T-helper 1 cell treated with Interleukin-12 subunit alpha and Interleukin-12 subunit beta and Interleukin-4 antibody, amounts not matched to agents 30 ng/mL and 1 ng/mL, for 36 hours (primary cell): ENCODE results near the gene PRSS21. TPM values are rescaled to one million over a fixed set of nuclear protein-coding genes. Genes with fewer than 3 reads are reported as not detected.

ENCODE experiments used
- intact Hi-C: fragments of 100-400 bp; cut with micrococcal nuclease; formaldehyde crosslinking; loops from one replicate; pipeline ENCODE4 v1.15.1; 2024
- total RNA-seq: library from RNA; stranded (reverse); gene quantifications from 2 replicates; pipeline ENCODE4 v1.2.3, GENCODE V29; 2022

Gene PRSS21
- total RNA-seq, 1 donor from 2014 or later: 6.5 TPM

DNA sequence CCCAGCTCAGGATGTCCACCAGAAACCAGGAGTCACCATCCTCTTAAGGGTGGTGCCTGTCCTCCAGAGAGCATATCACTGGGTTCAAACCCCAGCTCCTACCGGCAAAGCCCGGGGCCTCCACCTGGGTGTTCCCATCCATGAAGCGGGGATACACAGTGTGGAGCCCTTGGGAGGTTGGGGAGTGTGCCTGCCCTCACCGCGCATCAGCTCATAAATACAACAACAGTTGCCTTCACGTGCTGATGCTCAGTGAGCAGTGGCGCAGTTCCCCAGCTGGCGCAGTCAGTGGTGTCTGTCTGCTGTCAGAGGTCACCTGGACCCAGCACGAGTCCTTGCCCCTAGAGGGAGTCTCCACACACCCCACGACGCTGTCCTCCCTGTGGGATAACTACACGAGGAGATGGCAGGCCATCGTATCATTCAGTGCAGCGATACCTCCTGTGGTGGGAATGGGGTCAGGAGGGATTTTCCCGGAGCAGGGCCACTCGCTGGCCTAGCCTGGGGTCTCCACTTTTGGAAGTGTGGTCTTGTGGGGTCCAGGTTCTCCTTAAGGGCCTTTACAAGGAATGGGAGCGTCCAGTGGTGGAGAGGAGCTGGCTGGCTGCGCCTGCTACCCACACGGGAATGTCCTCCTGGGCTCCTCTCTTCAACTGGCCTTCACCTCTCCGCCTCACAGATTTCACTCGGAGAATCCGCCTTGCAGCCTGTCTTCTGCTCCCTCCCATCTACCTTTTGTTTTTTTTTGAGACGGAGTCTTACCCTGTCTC lies 37.7 kb upstream of the PRSS21 start:
- intact Hi-C loops: loop anchor here (5.0 to 10.0 kb wide), 3 partner anchors 97 to 575 kb away; partner anchors contain the start of genes FLYWCH1, KCTD5 and MLST8

DNA sequence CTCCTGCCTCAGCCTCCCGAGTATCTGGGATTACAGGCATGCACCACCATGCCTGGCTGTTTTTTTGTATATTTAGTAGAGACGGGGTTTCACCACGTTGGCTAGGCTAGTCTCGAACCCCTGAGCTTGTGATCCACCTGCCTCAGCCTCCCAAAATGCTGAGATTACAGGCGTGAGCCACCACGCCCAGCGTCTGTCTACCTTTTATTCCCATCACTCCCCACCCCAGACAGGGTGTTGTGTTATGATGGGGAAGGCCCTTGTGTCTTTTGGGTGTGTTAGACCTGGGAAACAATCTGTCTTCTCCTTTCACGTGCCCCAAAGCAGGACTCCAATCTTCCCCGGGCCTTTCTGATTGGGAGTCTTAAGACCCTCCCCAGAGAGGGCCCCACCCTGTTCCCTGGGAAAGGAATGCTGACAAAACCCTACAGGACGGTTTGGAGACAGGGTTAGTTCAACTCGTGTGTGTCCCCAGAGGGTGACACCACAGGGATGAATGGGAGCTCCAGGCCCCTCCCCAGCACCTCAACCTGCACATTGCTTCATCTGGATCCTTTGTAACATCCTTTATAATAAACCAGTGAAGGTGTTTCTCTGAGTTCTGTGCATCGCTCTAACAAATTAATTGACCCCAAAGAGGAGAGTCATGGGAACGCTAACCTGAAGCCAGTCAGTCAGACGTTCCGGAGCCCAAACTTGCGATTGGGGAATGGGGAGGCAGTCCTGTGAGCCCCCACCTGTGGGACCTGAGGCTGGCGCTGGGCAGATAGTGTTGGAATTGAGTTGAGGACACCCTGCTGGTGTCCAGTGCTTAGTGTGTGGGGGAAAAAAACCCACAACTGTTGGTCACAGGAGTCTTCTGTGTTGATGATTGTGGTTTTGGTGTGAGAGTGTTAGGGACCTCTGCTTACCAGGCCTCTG lies 36.8 kb upstream of the PRSS21 start:
- intact Hi-C loops: loop anchor here (5.0 to 10.0 kb wide), 3 partner anchors 98 to 575 kb away; partner anchors contain the start of genes FLYWCH1, KCTD5 and MLST8

DNA sequence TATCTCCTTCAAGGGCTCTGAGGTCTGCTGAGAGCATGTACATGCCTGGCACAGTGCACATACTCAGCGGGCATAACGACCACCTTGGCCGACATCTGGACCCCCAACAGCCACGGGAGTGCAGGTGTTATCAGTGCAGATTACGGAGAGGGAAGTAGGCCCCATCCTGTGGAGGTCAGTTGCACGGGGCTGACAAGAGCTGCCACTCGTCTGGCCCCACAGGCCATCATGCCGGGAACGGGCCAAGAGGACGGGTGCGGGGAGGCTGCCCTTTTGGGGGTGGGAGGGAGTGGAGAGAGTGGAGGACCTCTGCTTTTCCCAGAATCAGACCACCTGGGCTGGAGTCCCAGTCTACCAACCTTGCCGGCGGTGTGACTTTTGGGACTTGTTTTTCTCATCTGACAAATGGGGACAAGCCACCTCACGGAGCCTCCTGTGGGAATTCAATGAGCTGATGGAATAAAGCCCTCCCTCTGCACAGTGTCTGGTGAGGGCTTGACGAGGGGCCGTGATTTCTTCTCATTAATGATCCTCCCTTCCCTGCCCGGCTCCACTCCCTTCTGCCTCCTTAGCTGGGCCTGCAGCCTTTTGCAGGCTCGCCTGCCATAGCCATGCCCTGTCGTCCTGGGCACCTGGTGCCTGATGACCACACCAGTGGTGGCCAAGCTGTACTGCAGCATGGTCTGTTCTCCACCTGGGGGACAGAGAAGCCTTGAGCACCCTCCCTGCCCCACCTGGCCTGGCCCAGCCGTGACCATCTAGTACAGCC lies 34.3 kb upstream of the PRSS21 start:
- intact Hi-C loops: no loop called here

DNA sequence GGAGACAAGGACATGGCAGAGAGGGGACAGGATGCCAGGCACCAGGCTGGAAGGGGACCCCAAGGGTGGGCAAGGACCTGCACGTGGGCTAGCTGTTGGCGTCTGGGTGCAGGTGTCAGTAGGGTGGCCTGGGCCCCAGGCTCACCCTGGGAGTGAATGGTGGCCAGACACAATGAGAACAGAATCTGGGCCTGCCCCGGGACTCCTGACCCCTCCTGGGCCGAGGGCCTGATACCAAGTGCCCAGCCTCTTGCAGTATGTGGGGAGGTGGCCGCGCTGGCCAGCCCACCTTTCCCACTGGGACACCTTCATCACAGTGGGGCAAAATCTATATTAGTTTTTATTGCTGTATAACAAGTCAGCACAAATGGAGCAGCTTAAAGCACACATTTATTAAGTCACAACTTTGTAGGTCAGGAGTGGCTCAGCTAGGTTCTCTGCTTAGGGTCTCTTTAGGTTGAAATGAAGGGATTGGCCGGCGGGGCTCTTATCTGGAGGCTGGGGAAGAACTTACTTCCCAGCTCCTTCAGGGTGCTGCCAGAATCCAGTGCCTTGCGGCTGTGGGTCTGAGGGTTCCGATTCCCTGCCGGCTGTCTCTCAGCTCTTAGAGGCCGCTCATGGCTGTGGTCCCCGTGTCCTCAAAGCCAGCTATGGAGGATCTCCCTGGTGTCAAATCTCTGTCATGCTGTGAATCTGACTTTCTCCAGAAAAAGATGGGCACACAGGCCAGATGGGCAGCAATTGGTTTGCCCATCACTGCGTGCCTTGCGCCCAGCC lies 33.3 kb upstream of the PRSS21 start:
- intact Hi-C loops: no loop called here

DNA sequence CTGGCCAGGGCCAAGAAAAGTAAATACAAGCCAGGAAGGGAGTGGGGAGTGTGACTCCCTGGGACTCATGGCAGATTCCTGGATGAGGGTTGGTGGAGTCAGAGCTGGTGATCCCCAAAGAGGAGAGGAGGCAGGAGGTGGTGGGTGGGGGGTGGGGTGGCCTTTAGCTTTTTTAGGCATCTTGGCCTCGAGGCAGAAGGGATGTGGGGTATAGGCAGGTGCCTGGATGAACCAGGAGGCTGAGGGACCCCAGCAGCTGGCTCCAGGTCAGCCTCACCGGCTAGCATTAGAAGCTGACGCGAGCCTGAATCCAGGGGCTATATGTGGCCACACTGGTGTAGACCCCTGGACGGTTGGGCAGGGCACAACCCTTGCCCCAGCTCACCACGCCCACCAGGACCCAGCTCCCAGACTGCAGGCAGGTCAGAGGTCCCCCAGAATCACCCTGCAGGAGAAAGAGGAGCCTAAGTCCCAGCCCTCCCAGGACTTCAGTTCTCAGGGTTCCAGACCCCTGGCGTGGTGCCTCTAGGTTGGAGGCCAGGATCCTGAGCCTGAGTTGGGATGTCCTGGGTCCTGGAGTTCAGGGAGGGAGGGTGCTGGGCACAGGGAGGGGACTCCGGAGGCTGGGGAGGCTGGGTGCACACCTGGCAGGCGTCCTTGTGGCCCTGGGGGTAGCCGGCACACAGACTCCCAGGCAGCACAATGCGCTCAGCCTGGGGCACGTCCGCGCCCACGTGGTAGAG lies 32.5 kb upstream of the PRSS21 start:
- intact Hi-C loops: no loop called here

DNA sequence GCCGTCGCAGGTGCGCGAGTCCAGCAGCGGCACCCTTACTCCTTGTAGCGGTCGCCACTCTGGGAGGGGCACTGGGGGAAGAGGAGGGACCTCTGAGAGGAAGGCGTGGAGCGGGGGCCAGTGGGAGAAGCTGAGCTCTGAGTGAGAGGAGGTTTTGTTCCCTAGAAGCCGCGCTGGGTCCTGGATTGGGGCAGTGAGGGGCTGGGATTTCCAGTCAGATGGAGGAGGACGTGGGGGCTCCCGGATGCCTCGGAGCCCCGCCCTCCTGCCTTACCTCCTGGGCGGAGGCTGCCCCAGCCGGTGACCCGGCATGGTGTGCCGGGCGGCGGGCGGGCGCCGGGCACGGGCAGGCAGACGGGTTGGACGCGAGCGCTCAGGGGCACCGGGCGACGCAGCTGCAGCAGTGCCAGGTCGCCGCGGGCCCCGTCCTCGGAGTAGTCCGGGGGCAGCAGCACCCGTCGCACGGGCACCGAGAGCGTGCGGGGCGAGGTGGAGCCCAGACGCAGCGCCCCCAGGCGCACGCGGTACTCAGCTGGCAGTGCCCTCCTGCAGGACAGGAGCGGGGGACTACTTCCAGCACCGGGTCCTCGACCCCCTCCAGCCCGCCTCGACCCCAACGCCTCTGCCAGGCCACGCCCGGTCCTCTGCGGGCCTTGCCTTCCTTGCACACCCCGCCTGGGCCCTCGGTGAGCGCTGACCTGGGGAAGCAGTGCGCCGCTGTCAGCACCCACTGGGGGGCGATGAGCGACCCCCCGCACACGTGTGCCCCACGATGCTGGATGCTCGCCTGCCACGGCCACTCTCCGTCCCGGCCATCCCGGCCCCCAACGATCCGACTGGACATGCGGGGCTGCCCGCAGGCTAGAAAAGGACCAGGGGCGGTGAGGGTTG lies 31.7 kb upstream of the PRSS21 start:
- intact Hi-C loops: no loop called here

DNA sequence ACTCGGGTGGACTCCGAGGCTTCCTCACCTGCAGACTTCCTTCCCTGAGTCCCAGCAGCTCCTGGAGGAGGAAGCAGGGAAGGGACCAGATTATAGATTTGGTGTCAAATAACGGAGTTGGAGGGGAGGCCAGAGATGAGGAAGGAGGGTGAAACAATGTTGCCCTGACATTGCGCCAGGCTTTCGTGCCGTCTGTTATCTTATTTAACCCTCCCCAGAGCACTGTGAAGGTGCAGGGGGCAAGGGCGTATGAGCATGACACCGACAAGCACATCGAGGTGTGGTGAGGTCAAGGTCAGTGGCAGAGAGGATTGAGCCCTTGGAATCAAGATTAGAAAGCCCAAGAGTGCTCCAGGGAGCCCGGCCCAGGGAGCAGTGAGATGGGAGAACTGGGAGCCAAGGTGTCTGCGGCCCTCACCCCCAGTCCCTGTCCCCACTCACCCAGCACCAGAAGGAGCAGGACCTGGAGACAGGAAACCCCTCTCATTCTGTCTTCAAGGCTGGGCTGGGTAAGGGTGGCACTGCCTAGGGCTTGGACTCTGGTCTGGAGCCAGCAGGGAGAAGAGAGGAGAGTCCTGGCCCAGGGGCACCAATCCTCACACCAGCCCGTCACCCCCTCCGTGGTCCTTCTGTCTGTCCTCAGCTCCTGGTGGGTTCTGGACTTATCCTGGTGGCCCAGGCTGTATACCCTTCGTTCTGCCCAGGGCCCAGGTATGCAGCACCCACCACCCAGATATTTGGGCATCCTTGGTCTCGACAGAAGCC lies 30.8 kb upstream of the PRSS21 start:
- intact Hi-C loops: no loop called here

DNA sequence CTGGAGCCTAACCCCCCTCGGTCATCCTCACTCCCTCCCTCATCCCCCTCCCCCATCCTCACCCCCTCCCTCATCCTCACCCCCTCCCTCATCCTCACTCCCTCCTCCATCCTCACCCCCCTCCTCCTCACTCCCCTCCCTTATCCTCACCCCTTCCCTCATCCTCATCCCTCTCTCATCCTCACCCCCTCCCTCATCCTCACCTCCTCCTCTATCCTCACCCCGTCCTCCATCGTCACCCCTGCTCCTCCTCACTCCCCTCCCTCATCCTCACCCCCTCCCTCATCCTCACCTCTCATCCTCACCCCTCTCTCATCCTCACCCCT lies 30.2 kb upstream of the PRSS21 start:
- intact Hi-C loops: no loop called here

DNA sequence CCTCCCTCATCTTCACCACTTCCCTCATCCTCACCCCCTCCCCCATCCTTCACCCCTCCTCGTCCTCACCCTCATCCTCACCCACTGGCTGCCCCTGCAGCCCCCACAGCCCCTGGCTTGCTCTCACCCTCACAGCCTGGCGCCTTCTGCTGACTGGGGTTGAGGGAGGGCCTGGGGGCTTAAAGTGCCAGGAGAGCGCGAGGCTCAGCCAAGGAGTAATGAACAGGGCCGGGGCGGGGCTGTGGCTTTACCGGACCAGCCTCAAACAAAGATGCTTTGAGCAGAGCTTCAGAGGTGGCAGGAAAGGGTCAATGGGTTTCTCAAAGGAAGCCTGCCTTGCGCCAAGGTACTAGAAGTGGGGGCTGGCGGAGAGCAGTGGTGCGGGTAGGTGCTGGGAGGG lies 29.6 kb upstream of the PRSS21 start, which contains the start of gene PRSS33:
Gene PRSS33, minus strand, starts transcription at position 155 of the 400 bp plus-strand sequence. CDS start 1,013 bp downstream, outside the sequence.
- intact Hi-C loops: no loop called here

DNA sequence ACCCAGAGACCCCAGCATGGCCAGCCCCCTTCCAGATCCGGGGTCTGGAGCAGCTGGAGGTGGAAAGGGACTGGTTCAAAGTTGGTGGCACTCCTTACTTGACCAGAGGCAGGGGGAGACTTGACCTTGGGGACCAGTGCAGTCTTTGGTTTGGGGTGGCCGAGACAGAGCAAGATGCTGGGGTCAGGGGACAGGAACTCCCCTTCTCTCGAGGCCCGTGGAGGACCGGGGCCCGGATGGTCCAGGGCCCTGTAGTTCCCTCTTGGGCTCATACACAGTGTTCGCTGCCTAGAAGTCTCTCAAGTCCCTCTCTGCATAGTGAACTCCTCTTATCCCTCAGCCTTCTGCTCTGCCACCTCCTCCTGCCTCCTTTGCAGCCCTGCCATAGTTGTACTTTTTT lies 29.1 kb upstream of the PRSS21 start:
- intact Hi-C loops: no loop called here

DNA sequence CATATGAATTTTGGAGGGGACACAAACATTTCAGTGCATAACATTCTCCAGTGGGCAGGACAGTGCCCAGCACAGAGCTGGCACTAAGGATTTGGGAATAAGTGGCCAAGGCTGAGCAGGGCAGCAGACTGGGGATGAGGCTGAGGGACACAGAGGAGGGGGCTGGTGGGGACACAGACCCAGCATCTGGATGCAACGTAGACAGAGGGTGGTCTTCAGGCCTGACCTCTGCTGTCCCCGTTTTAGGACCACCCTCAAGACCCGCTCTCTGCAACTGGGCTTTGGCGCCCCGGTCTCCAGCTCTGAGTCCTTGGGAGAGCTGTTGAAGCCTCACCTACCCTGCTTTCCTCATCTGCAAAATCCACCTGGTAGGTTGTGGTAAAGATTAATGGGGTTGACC lies 26.4 kb upstream of the PRSS21 start:
- intact Hi-C loops: no loop called here

DNA sequence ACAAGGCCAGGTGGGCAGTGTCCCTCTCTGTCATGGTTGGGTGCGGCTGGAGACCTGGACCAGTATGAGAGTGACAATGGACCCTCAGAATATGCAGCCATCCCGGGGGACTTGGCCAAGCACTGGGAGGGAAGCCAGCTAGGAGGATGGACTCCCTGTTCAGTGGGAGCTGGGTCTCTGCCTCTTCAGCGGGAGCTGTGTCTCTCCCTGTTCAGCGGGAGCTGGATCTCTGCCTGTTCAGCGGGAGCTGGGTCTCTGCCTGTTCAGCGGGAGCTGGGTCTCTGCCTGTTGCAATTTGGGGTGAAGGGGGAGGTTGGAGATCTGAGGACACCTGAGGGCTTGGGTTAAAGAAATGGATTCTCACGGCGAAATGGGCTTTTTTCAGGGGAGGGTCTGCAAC lies 25.9 kb upstream of the PRSS21 start:
- intact Hi-C loops: no loop called here

DNA sequence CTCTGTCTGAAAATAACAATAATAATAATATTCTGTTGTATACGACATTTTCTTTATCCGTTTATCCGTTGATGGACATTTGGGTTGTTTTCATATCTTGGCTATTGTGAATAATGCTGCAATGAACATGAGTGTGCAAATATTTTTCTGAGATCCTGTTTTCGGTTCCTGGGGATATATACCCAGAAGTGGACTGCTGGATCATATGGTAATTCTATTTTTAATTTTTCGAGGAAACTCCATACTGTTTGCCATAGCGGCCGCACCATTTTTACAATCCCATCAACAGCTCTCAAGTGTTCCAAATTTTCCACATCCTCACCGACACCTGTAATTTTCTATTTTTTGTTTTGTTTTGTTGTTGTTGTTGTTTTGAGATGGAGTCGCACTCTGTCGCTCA lies 24.1 kb upstream of the PRSS21 start:
- intact Hi-C loops: no loop called here

DNA sequence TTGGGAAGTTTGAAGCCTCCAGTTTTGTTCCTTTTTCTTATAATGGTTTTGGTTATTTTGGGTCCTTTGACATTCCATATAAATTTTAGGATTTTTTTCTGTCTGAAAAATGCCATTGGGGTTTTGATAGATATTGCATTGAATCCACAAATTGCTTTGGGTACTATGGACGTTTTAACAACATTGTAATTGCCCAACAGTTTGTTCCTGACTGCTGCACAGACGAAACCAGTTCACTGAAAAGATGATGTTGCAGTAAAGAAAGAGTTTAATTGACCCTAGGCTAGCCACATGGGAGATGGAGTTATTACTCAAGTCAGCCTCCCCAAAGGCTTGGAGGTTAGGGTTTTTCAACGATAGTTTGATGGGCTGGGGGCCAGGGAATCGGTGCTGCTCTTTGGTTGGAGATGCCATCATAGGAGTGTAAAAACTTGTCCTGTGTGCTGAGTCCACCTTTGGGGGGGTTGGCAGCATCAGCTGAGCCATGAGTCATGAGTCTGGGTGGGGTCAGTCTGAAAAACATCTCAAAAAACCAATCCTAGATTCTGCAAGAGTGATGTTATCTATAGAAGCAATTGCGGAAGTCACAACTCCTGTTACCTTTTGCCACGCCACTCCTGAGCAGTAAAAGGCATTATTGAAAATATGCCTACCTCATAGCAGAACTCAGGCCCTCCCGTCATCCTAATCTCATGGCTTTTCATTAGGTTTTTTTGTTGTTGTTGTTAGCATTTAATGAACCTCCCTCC lies 21.5 kb upstream of the PRSS21 start:
- intact Hi-C loops: no loop called here

DNA sequence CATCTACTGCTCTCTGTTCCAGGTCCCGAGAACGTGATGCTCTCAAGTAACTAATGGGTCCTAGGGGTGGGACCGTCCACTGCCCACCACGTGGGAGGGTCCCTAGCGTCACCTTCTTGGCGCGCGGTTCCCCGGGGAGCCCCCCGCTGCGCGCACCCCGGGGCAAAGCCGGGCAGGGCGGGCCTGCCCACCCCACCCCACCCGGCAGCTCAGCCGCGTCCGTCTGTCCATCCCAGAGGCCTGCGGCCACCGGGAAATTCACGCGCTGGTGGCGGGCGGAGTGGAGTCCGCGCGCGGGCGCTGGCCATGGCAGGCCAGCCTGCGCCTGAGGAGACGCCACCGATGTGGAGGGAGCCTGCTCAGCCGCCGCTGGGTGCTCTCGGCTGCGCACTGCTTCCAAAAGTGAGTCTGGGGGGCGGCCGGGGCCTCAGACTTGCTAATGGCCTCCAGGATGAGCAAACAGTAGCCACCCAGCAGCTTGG lies 18.3 kb upstream of the PRSS21 start:
- intact Hi-C loops: no loop called here

DNA sequence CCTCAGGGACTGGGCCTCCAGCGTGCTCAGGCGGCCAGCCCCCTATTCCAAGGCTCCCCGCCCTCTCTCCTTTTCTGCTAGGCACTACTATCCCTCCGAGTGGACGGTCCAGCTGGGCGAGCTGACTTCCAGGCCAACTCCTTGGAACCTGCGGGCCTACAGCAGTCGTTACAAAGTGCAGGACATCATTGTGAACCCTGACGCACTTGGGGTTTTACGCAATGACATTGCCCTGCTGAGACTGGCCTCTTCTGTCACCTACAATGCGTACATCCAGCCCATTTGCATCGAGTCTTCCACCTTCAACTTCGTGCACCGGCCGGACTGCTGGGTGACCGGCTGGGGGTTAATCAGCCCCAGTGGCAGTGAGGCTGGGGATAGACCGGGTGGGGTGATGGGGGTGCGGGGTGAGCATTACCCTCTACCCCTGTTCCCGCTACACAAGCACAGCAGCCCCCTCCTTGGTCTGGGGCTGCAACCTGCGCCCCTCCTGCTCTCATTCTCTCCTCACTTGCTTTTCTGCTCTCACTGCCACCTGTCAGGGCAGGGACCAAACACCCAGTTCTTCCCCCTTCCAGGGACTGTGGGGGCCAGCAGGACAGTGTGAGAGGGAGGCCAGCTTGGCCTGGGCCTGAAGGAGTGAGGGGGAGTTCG lies 17.7 kb upstream of the PRSS21 start:
- intact Hi-C loops: no loop called here

DNA sequence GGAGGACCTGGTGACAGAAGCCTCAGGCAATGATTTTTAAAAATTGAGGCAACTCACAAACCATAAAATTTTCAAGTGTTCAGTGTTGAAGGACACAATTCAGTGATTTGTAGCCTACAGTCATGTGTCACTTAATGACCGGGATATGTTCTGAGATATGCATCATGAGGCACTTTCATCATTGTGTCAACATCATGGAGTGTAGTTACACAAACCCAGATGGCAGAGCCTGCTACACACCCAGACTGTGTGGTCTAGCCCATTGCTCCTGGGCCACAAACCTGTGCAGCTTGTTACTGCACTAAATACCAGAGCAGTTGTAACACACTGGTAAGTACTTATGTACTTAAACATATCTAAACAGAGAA lies 17.2 kb upstream of the PRSS21 start:
- intact Hi-C loops: no loop called here
